Transverse colon (tissue), 4 donors: ENCODE data around the gene SIK3. TPM values are rescaled to one million over a fixed set of nuclear protein-coding genes. Genes with fewer than 3 reads are reported as not detected.

Experiments used
- DNase-seq: peaks from one replicate; pipeline ENCODE4 v3.0.0-alpha.2; 2019
- H3K27ac ChIP-seq, 4 donors: fragments of 200-600 bp; sonication (generic); 2 replicates each; pipeline ENCODE4 v1.5.1; 2016 to 2018; ENCODE audit warnings: inconsistent platforms in 4 of 4
- H3K27me3 ChIP-seq: fragments of 200-600 bp; sonication (generic); 2 replicates; pipeline ENCODE4 v1.5.1; 2017; ENCODE audit warnings: inconsistent platforms
- H3K36me3 ChIP-seq, 4 donors: fragments of 200-600 bp; sonication (generic); 2 replicates each; pipeline ENCODE4 v1.5.1; 2017 to 2019; ENCODE audit warnings: inconsistent platforms in 4 of 4
- H3K4me1 ChIP-seq, 4 donors: fragments of 200-600 bp; sonication (generic); 2 replicates each; pipeline ENCODE4 v1.5.1; 2017 to 2020; ENCODE audit warnings: inconsistent platforms in 4 of 4
- H3K4me3 ChIP-seq, 4 donors: fragments of 200-600 bp; sonication (generic); 1 replicate in 1 of 4; 2 replicates in 3 of 4; pipeline versions ENCODE4 v1.5.1 to v1.6.1; 2017 to 2019; ENCODE audit warnings: inconsistent platforms in 4 of 4
- H3K9me3 ChIP-seq, 2 donors: fragments of 200-600 bp; sonication (generic); 2 replicates each; pipeline ENCODE4 v1.5.1; 2017 to 2019; ENCODE audit warnings: inconsistent platforms in 2 of 2
- EP300 ChIP-seq: sonication (generic); formaldehyde crosslinking; IDR thresholded peaks from one replicate; pipeline ENCODE4 v1.6.1; 2017; ENCODE audit warnings: antibody characterized with exemption, low read depth
- POLR2A ChIP-seq: fragments of 450-650 bp; IDR thresholded peaks from one replicate; pipeline ENCODE4 v1.6.1; 2016; ENCODE audit warnings: antibody characterized with exemption, mild to moderate bottlenecking, moderate library complexity
- POLR2AphosphoS5 ChIP-seq, 3 donors: sonication (generic); formaldehyde crosslinking; IDR thresholded peaks; one replicate each; pipeline ENCODE4 v1.6.1; 2016; ENCODE audit warnings: antibody characterized with exemption in 3 of 3
- WGBS, 2 donors: methylation state at CpG; one replicate each; pipeline ENCODE4 v1.1.5; 2018; ENCODE audit warnings: low coverage in 1 of 2; 5-methylcytosine and 5-hydroxymethylcytosine counted together
- in situ Hi-C, 4 donors: fragments of 200-750 bp; cut with MboI; loops; one replicate each; pipeline versions ENCODE4 v1.15.0 to v1.15.1; 2017; ENCODE audit warnings: low sequenced_read_pairs in 3 of 4, low pct_ligation_motif_present in 1 of 4, low pct_unique_long_range_greater_than_20kb in 1 of 4
- intact Hi-C: fragments of 100-400 bp; cut with DNase I; formaldehyde crosslinking; loops from one replicate; pipeline ENCODE4 v1.15.1; 2023; ENCODE audit warnings: low total_unique reads
- total RNA-seq, 4 donors: library from RNA; depleted of rRNA; stranded (reverse); fragments of >200 nt; gene quantifications; one replicate each; pipeline ENCODE4 v1.1.0, GENCODE V29; 2016
- TF ChIP-seq, protein P1 (sequence below), 5 experiments: fragments of 200-600 bp in 3 of 5; fragments of 450-650 bp in 2 of 5; sonication (generic) in 3 of 5; IDR thresholded peaks; 1 replicate in 2 of 5; 2 replicates in 3 of 5; pipeline ENCODE4 v1.5.1; 2016 to 2017; ENCODE audit warnings: antibody characterized with exemption in 5 of 5, inconsistent platforms in 3 of 5, mild to moderate bottlenecking in 2 of 5, moderate library complexity in 1 of 5

SIK3 gene
- total RNA-seq, 4 donors from 2014 or later: 35.6 to 68.6 (median 38.9) TPM

DNA sequence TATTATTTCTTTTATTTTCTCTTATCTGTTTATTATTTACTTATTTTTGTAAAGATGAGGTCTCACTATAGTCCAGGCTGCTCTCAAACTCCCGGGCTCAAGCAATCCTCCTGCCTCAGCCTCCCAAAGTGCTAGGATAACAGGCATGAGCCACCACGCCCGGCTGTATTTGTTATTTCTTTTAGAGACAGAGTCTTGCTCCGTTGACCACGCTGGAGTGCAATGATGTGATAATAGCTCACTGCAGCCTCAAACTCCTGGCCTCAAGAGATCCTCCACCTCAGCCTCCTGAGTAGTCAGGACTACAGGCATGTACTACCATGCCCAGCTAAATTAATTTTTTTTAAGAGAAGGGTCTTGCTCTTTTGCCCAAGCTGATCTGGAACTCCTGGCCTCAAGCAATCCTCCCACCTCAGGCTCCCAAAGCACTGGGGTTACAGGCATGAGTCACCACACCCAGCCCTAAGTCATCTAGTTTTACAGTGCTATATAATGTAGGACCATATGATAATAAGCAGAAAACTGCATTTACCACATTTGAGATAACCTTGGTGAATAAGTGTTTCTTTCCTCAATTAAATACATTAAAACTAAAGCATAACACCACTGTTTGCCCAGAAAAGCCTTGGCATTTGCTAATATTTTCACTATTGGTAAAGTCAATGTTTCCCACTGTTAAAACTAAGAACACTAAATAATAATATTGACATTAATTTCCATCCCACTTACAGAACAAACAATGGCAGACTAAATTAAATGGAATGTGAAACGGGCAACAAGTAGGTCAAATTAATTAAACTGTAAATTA is 127.5 kb downstream of the SIK3 start:
- Histone ChIP-seq H3K4me1 (peaks cover 3 to 37% (median 14%) of the 10 kb centered on the region in 4 donors), H3K36me3 (no peaks in the 10 kb centered on the region), H3K9me3 (no peaks in the 10 kb centered on the region), H3K4me3 (no peak overlapping the region), H3K27ac (peak overlapping the region in 3 of 4 donors; percentile 2 to 31 (median 12)), H3K27me3 (no peaks in the 10 kb centered on the region)
- peak; percentile 52 for DNase-seq
- TF ChIP-seq POLR2A (no peak), POLR2AphosphoS5 (IDR thresholded peaks at IDR 0.05) (no peak), EP300 (no peak)
- TF ChIP-seq, protein P1, sequence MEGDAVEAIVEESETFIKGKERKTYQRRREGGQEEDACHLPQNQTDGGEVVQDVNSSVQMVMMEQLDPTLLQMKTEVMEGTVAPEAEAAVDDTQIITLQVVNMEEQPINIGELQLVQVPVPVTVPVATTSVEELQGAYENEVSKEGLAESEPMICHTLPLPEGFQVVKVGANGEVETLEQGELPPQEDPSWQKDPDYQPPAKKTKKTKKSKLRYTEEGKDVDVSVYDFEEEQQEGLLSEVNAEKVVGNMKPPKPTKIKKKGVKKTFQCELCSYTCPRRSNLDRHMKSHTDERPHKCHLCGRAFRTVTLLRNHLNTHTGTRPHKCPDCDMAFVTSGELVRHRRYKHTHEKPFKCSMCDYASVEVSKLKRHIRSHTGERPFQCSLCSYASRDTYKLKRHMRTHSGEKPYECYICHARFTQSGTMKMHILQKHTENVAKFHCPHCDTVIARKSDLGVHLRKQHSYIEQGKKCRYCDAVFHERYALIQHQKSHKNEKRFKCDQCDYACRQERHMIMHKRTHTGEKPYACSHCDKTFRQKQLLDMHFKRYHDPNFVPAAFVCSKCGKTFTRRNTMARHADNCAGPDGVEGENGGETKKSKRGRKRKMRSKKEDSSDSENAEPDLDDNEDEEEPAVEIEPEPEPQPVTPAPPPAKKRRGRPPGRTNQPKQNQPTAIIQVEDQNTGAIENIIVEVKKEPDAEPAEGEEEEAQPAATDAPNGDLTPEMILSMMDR (IDR thresholded peaks at IDR 0.05): no peak
- 44 to 64% methylated on average over 1 to 6 of the region's 6 CpGs for WGBS, 2 donors
- intact Hi-C loops: no loop called here
- in situ Hi-C loops: no loop called here

DNA sequence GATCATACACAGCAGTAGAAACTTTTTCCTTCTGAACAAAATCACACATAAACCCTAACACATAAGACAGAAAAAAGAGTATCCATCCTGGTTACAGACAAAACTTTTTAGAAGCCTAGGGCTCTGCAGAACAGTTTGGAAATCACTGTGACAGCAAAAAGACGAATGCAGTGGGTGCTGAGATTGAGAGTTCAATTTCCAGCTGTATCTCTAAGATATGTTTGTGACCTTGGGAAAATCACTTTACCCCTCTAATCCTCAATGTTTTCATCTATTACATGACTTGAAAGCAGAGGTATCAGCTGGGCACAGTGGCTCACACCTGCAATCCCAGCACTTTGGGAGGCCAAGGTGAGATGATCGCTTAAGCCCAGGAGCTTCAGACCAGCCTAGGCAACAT is 128.5 kb downstream of the SIK3 start:
- 78 to 88% methylated on average over 1 to 2 of the region's 2 CpGs for whole genome bisulfite sequencing, 2 donors

DNA sequence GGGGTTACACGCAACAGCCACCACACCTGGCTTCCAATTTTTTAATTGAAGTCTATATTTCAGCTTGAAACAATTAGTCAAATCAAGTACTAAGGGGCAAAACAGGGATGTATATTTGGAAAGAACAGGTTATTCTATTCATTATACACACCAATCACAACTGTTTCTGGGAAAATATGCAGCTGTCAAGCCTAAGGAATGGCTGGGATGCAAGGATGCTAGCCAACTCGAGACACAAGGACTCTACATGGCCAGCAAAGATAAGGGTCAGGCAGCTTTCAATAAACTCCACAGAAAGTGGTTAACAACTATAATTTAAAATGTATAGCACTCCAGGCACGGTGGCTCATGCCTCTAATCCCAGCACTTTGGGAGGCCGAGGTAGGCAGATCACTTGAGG is 134.0 kb downstream of the SIK3 start:
- in situ Hi-C loops: no loop called here
- WGBS, 2 donors: 82 to 87% methylated on average over 3 to 4 of the region's 4 CpGs

More for the DNA sequence above, 128.5 kb downstream of the SIK3 start:
- H3K9me3 ChIP-seq: no peaks in the 10 kb centered on the region
- H3K4me3 ChIP-seq: no peak overlapping the region
- peaks cover 3 to 37% (median 14%) of the 10 kb centered on the region in 4 donors for H3K4me1 ChIP-seq
- intact Hi-C loops: no loop called here
- in situ Hi-C loops: no loop called here
- no peak for TF ChIP-seq EP300
- TF ChIP-seq POLR2A: no peak
- TF ChIP-seq, protein P1 (IDR thresholded peaks at IDR 0.05): no peak
- no peak for TF ChIP-seq POLR2AphosphoS5 (IDR thresholded peaks at IDR 0.05)
- H3K27me3 ChIP-seq: no peaks in the 10 kb centered on the region
- no peaks in the 10 kb centered on the region for H3K36me3 ChIP-seq
- no peak for DNase-seq
- H3K27ac ChIP-seq: no peak overlapping the region

DNA sequence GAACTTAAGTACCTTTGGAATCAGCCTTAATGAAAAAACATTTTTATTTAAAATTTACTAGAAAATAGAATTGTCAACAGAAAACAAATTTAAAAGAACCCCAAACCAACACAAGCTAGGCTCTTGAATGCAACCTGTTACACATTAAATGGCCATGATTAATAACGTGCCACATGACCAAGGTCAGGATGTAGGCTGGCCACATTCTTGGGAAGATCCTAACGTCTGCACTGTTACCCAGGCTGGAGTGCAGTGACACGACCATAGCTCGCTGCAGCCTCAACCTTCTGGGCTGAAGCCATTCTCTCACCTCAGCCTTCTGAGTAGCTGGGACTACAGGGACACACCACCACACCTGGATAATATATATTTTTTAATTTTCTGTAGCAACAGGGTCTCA is 134.4 kb downstream of the SIK3 start:
- no peak for DNase-seq
- H3K36me3 ChIP-seq: no peaks in the 10 kb centered on the region
- H3K4me3 ChIP-seq: no peak overlapping the region
- peaks cover 0 to 30% (median 11%) of the 10 kb centered on the region in 4 donors for H3K4me1 ChIP-seq
- no peaks in the 10 kb centered on the region for H3K9me3 ChIP-seq
- in situ Hi-C loops: no loop called here
- H3K27ac ChIP-seq: no peak overlapping the region
- TF ChIP-seq POLR2A: no peak
- TF ChIP-seq POLR2AphosphoS5 (IDR thresholded peaks at IDR 0.05): no peak
- TF ChIP-seq EP300: no peak
- TF ChIP-seq, protein P1 (IDR thresholded peaks at IDR 0.05): no peak
- intact Hi-C loops: no loop called here
- 83 to 91% methylated on average over 1 to 4 of the region's 4 CpGs for WGBS, 2 donors
- no peaks in the 10 kb centered on the region for H3K27me3 ChIP-seq

More for the DNA sequence above, 134.0 kb downstream of the SIK3 start:
- intact Hi-C loops: no loop called here
- H3K4me1 ChIP-seq: peaks cover 0 to 28% (median 11%) of the 10 kb centered on the region in 4 donors
- DNase-seq: no peak
- H3K9me3 ChIP-seq: no peaks in the 10 kb centered on the region
- no peaks in the 10 kb centered on the region for H3K36me3 ChIP-seq
- no peak overlapping the region for H3K27ac ChIP-seq
- H3K27me3 ChIP-seq: no peaks in the 10 kb centered on the region
- TF ChIP-seq, protein P1 (IDR thresholded peaks at IDR 0.05): no peak
- TF ChIP-seq POLR2AphosphoS5 (IDR thresholded peaks at IDR 0.05) (no peak), EP300 (no peak), POLR2A (no peak)
- H3K4me3 ChIP-seq: no peak overlapping the region
